Ramos (cell line): ENCODE measurements around the gene GAREM1.

Experiments used
- in situ Hi-C: fragments of 300-500 bp; cut with MboI; formaldehyde crosslinking; loops from one replicate; pipeline ENCODE4 v1.14.3; 2022; ENCODE audit warnings: low sequenced_read_pairs; ENCODE audit not compliant: unreplicated experiment

Gene GAREM1

DNA sequence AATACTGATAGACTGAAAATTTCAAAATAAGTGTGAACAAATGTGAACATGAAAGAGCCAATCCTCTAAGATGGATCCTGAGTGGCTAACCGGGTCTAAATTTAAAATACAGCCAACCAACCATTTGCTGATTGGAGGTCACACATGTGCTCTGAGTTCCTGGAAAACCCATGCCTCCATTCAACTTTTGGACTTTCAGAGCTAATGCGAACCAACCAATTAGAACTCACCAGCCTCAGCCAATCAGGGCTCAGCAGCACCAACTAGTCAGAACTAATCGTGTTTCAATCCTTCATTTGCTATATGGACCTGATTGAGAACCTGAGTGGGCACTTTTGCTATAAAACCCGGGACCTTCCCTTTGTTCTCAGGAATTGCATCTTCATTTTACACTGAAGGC, 169.3 kb downstream of the GAREM1 start:
- in situ Hi-C loops = no loop called here

- in situ Hi-C loops = no loop called here
Measured at GRCh38 chr18:32300914-32301313, 169.8 kb downstream of the GAREM1 start.

DNA sequence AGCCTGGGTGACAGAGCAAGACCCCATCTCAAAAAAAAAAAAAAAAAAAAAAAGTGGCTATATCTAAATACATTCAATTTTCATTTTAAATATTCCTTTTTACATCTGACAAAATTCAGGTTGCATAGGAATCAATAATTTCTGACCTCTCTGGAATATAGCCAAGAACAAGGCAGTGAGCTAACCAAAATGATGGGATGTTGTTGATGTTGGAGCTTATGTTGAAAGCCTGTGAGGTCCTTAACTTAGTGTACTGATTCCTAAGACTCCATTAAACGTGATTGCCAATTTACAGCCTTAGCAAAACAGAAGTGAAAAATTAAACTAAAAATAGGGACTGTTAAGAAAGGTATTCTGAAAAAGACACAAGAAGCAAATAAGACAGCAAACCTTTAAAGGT, 171.2 kb downstream of the GAREM1 start:
- in situ Hi-C loops = loop anchor here (25.0 kb wide), 1 partner anchor 163 kb away; the partner anchor contains the start of gene GAREM1

DNA sequence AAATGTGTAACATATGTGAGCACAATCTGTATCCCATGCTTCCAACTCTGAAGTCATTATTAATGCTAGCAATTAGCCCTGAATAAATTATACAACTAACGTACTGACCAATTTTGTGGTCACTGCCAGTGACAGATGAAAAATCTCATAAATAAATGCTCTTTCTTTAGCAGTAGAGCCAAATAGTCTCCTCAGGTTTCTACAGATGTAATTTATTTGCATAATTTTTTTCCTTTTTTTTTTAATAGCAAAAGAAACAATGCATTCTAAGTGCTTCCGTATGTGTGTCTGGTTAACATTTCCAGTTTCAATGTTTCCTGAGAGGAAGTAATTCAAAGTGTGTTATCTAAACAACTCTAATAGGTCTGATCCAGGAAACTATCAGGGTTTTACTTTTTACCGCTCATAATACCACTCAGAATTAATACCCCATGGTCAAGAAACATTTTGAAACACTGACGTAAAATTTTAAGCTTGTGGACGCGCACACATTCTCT, 172.5 kb downstream of the GAREM1 start:
- in situ Hi-C loops = loop anchor here (25.0 kb wide), 1 partner anchor 164 kb away; the partner anchor contains the start of gene GAREM1

DNA sequence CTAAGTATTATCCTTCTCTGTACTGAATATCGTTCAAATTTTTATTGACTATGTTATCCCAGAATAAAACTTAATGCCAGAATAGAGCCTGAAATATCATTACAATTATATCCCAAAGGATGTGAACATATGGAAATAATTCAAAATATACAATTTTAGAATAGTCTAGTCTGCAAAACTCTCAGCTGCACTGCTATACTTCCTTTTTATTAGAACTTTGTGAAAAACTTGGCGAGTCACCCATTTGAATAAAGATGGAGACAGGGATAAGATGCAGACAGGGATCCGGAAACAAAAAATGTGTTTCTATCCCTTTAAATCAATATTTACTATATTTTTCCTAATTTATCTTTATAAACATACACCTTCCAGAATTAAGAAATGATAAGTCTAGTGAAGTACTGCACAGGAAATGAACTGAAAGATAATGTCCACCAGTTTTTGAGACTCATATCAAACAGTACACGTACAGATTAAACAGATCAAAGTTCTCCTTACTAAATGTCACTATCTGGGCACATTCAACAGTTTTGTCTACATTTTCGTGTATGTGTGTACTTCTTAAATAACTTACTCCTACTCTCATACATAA, 173.0 kb downstream of the GAREM1 start:
- in situ Hi-C loops = loop anchor here (25.0 kb wide), 1 partner anchor 165 kb away; the partner anchor contains the start of gene GAREM1

- in situ Hi-C loops = loop anchor here (25.0 kb wide), 1 partner anchor 165 kb away; the partner anchor contains the start of gene GAREM1
Measured at GRCh38 chr18:32296851-32297250, 173.8 kb downstream of the GAREM1 start.

DNA sequence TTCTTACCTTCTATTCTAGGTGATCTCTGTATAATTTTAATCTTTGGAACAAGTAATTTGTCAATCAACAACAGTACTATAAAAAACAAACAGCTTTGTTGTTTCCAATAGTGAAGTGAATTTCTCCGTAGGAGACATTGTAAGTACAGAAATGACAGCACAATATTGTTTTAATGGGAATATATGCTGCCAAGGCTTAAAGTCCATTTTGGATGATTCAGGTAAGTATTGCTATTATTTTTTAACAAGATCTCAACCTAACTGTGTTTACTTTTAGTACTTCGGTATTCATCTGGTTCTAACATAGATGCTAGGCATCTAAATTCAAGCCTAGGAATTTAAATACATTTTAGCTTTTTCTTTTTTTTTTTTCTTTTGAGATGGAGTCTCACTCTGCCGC, 175.1 kb downstream of the GAREM1 start:
- in situ Hi-C loops = loop anchor here (25.0 kb wide), 1 partner anchor 167 kb away; the partner anchor contains the start of gene GAREM1

- in situ Hi-C loops = loop anchor here (25.0 kb wide), 1 partner anchor 169 kb away; the partner anchor contains the start of gene GAREM1
Measured at GRCh38 chr18:32293107-32293506, 177.6 kb downstream of the GAREM1 start.

DNA sequence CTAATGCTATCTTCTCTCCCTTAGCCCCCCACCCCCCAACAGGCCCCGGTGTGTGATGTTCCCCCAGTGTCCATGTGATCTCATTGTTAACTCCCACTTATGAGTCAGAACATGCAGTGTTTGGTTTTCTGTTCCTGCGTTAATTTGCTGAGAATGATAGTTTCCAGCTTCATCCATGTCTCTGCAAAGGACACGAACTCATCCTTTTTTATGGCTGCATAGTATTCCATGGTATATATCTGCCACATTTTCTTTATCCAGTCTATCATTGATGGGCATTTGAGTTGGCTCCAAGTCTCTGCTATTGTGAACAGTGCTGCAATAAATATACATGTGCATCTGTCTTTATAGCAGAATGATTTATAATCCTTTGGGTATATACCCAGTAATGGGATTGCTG, 179.1 kb downstream of the GAREM1 start:
- in situ Hi-C loops = loop anchor here (25.0 kb wide), 1 partner anchor 171 kb away; the partner anchor contains the start of gene GAREM1

GRCh38 chr18:32290810-32291209, 179.9 kb downstream of the GAREM1 start:
- in situ Hi-C loops = loop anchor here (25.0 kb wide), 1 partner anchor 171 kb away; the partner anchor contains the start of gene GAREM1

- in situ Hi-C loops = loop anchor here (25.0 kb wide), 1 partner anchor 173 kb away; the partner anchor contains the start of gene GAREM1
Measured at GRCh38 chr18:32289483-32290075, 181.1 kb downstream of the GAREM1 start.

DNA sequence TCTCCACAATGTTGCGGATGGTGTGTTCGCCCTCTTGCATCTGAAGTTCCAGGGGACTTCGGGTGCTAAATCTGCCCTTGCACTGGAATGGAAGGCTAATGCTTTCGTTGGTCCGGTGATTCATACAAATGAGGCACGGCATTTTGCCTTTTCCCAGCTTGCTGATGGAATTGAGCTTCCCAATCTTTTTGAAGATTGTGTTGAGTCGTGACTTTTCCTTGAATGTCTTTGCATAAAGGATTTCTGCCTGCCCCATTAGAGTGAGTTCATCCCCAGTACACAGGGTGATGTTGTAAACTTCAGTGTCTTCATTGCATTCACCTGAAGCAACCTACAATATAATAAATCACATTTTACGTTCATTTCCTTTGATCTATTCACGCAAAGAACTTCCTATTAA, 182.8 kb downstream of the GAREM1 start:
- in situ Hi-C loops = loop anchor here (25.0 kb wide), 1 partner anchor 174 kb away; the partner anchor contains the start of gene GAREM1

DNA sequence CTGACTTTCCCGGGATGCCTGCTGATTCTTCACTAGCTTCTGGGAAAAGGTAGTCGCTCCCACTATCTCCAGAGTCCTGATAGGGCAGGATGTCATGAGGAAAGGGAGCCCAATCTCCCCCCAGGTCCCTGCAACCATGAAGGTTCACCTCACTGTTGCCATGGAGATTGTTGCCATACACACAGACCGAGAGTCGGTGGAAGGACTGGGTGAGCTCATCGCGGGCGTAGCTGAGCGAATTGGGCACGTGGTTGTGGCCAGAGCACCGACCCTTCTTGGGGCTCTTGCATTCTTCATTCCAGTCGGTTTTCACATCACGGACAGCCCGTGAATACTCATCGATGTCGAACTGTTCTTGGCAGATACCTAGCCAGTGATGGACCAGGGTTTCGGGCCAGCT, 183.4 kb downstream of the GAREM1 start:
- in situ Hi-C loops = loop anchor here (25.0 kb wide), 1 partner anchor 175 kb away; the partner anchor contains the start of gene GAREM1

DNA sequence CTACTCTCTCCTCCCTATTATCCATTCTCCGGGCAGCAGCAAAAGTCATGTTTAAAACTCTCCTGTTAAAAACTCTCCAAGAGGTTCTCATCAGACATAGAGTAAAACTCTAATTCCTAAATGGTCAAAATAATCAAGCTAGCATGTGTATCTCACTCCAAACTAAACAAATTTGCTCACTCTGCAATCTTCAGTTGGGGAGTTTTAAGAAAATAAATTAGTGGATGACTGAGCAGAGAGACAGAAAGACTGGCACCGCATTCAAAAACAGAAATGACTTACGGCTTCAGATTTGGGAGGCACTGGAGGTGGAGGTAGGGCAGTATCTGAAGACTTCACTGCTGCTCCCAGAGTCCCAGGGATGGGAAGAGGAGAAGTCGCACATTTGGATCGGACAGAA, 183.9 kb downstream of the GAREM1 start:
- in situ Hi-C loops = loop anchor here (25.0 kb wide), 1 partner anchor 176 kb away; the partner anchor contains the start of gene GAREM1

GRCh38 chr18:32284284-32284683, 186.4 kb downstream of the GAREM1 start:
- in situ Hi-C loops = loop anchor here (25.0 kb wide), 1 partner anchor 178 kb away; the partner anchor contains the start of gene GAREM1

DNA sequence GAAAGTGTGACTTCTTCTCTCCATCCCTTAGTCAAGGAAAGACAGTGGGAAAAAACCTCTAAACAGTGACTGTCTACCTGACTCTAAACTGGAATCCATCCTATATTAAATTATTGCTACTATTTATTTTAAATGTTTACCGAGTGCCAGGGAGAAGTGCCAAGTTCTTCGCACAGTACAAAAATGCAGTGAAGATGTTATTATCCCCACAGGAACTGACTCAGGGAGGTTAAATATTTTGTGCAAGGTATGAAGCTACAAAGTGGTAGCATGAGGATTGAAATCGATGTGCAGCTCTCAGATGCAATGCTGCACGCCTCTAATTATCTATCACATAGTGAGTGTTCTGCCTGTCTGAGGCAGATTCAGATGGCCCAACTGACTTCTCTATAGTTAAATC, 189.8 kb downstream of the GAREM1 start:
- in situ Hi-C loops = loop anchor here (25.0 kb wide), 1 partner anchor 181 kb away; the partner anchor contains the start of gene GAREM1

- in situ Hi-C loops = loop anchor here (25.0 kb wide), 1 partner anchor 182 kb away; the partner anchor contains the start of gene GAREM1
Measured at GRCh38 chr18:32280188-32280783, 190.4 kb downstream of the GAREM1 start.

DNA sequence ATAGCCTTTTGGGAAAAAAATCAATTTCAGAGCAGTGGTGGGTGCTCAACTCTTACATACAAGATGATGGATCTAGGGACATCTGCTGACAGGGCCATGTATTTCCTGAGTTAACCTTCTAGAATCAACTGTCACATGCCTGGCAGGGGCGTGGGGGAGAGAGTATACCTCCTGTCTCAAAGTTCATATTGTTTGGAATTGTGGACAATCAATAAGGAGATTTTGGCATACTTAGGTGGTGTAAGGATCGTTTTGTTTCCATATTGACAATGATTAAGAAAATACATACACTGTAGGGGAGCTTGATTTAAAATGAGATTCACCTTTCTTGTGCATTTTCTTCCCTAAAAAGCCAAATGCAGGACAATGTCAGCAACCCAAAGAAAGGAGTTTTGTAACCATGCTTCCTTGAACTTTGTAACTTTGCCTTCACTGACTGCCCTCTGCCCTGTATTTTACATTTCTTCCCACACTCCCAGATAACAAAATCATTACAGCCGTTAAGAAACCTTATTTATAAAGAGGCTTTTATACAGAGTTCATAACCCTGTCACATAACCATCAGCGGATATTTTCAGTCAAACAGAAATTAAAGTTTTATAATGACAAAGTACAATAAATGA, 192.4 kb downstream of the GAREM1 start:
- in situ Hi-C loops = loop anchor here (25.0 kb wide), 1 partner anchor 184 kb away; the partner anchor contains the start of gene GAREM1

DNA sequence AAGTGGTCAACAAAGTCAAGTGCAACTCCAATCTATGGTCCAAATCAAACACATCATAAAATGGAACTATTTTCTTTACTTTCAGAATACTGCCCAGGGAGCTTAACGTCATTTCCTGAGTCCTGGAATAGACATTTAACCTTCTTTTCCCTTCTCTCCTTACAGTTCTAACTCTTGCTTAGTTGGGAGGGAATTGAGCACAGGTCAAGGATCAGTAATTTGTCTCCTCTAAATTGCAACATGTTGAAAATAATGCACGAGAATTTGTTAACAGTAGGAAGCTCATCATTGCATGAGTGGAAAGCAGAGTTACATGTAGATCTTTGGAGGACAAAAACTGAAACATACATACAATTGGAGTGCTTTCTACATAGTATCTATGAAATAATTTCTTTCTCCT, 193.1 kb downstream of the GAREM1 start:
- in situ Hi-C loops = loop anchor here (25.0 kb wide), 1 partner anchor 185 kb away; the partner anchor contains the start of gene GAREM1

- in situ Hi-C loops = loop anchor here (25.0 kb wide), 1 partner anchor 185 kb away; the partner anchor contains the start of gene GAREM1
Measured at GRCh38 chr18:32276906-32277305, 193.8 kb downstream of the GAREM1 start.
